Heart left ventricle (tissue), 16 donors: ENCODE results near the gene SEMA4D. TPM values are rescaled to one million over a fixed set of nuclear protein-coding genes. Genes with fewer than 3 reads are reported as not detected.
A peak's percentile ranks its signal among the peaks of the same experiment; 100 is the strongest.

Experiments
- ATAC-seq, 4 donors: fragments of 200-7000 bp; cut with Tn5 transposase; one replicate each; pipeline ENCODE4 v1.9.1; 2020 to 2022; ENCODE audit warnings: moderate library complexity in 4 of 4, mild to moderate bottlenecking in 3 of 4, moderate number of reproducible peaks in 1 of 4
- DNase-seq, 5 donors: peaks; one replicate each; pipeline ENCODE4 v3.0.0-alpha.2; 2020
- H3K27ac ChIP-seq, 12 donors: fragments of 200-600 bp; sonication (generic) in 4 of 12; one replicate each; pipeline versions ENCODE4 v1.5.0 to v1.8.0; 2016 to 2022; ENCODE audit warnings: mild to moderate bottlenecking in 2 of 12
- H3K27me3 ChIP-seq, 9 donors: fragments of 200-600 bp; sonication (generic) in 2 of 9; one replicate each; pipeline versions ENCODE4 v1.5.1 to v1.8.0; 2016 to 2022; ENCODE audit warnings: mild to moderate bottlenecking in 3 of 9
- H3K36me3 ChIP-seq, 9 donors: fragments of 200-600 bp; sonication (generic) in 2 of 9; one replicate each; pipeline versions ENCODE4 v1.5.0 to v1.8.0; 2018 to 2022; ENCODE audit warnings: mild to moderate bottlenecking in 2 of 9
- H3K4me1 ChIP-seq, 12 donors: fragments of 200-600 bp; sonication (generic) in 4 of 12; one replicate each; pipeline versions ENCODE4 v1.5.0 to v1.8.0; 2016 to 2022; ENCODE audit warnings: mild to moderate bottlenecking in 3 of 12
- H3K4me3 ChIP-seq, 12 donors: fragments of 200-600 bp; sonication (generic) in 4 of 12; one replicate each; pipeline versions ENCODE4 v1.5.0 to v1.8.0; 2017 to 2022; ENCODE audit warnings: mild to moderate bottlenecking in 9 of 12, moderate library complexity in 4 of 12
- H3K9me3 ChIP-seq, 12 donors: fragments of 200-600 bp; sonication (generic) in 4 of 12; one replicate each; pipeline versions ENCODE4 v1.5.0 to v1.8.0; 2016 to 2022; ENCODE audit warnings: mild to moderate bottlenecking in 1 of 12
- POLR2A ChIP-seq, 2 donors: fragments of 450-650 bp; IDR thresholded peaks; one replicate each; pipeline ENCODE4 v1.6.1; 2017; ENCODE audit warnings: antibody characterized with exemption in 2 of 2, mild to moderate bottlenecking in 2 of 2, moderate library complexity in 2 of 2
- WGBS, 4 donors: extraction: QIAGEN DNeasy Blood & Tissue Kit in 2 of 4; methylation state at CpG; one replicate each; pipeline versions ENCODE4 v1.1.5 to v1.1.7; 2013 to 2018; 5-methylcytosine and 5-hydroxymethylcytosine counted together
- intact Hi-C, 10 donors: fragments of 100-400 bp; cut with DNase I; formaldehyde crosslinking; loops; one replicate each; pipeline versions ENCODE4 v1.11.1 to v1.14.2; 2022
- polyA plus RNA-seq, 2 donors: library from polyadenylated mRNA; stranded (reverse); fragments of 200-250 nt; gene quantifications; one replicate each; pipeline ENCODE4 v1.2.3, GENCODE V29; 2013
- total RNA-seq, 9 donors: library from RNA; depleted of rRNA in 2 of 9; stranded (reverse); fragments of >200 nt in 2 of 9; fragmentation: NEBNext Ultra II Directional in 3 of 9; extraction: Animal tissue kit (Norgen Biotek cat#: 25700) in 3 of 9; gene quantifications; one replicate each; pipeline versions ENCODE4 v1.1.0 to v1.2.4, GENCODE V29; 2016 to 2023
- TF ChIP-seq, protein P1 (sequence below), 12 donors: fragments of 200-600 bp; sonication (generic) in 4 of 12; IDR thresholded peaks; one replicate each; pipeline versions ENCODE4 v1.5.0 to v1.8.0; 2018 to 2022; ENCODE audit warnings: antibody characterized with exemption in 12 of 12, mild to moderate bottlenecking in 5 of 12
- donor health status: ischemic (EF 13 %, LVEDD 7.1; RV severe dilation, severe dysfunction).
- donor health status: healthy with polysubstance abuse.
- donor health status: DM: no; HTN: yes; CAD: no.
- donor health status: DM: no; HTN: no; CAD: no.
- donor health status: ischemic (EF 25% LVEDD 6.9; RV normal size, moderate dysfunction).
- donor health status: ischemic (EF 25% LVEDD 5.7; RV mildly dilated, moderate dysfunction).
- donor health status: healthy.
- donor health status: DM: yes; HTN: yes; CAD: no.
- donor health status: ischemic (EF 35%, LVEDD 5.7; RV mildly dilated, moderate dysfunction).
- donor health status: nonischemic (EF 11% LVEDD 7.7; RV severe dilation, severe dysfunction).
- donor health status: DM: yes; HTN: yes; CAD: no.
- donor health status: PGD.
- donor health status: ischemic (EF 29% LVEDD 5.4; RV normal size, mild dysfunction).
- donor health status: nonischemic (EF 23%, LVEDD 6.1; RV moderate dilation, normal function).

The SEMA4D gene
- total and polyA plus RNA-seq, 11 donors, result 4.0 to 59.8 (median 20.2) TPM

DNA sequence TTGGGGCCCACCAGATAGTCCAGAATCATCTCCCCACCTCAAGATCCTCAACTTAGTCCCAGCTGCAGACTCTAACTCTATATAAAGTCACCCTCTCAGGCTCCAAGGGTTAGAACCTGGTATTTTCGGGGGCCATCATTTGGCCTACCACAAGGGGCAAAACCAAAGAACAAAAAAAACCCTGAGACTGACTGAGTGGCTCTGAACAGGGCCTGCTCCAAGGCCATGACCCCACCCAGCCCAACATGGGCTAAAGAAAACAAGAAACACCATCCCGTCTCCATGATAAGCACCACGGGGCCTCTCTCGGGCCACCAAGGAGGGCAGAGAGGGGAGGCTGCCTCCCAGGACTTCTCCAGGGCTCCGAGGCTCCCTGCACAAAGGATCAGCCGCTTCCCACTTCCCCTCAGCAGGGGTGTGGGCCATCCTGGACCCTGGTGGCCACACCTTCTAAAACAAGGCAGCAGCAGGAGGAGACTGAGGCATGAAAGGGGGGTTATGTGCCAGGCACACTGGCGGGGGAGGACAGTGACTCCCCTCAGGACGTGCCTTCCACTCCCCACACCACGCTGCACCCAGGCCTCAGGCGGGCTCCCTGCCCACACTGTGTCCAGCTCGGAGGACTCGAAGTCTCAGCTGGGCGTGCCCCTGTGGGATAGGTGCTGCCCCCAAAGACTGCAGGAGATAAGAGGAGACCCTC is 51.5 kb downstream of the SEMA4D start:
- H3K36me3 ChIP-seq, result no peaks in the 10 kb centered on the region
- DNase-seq (peak in 1 of 5 donors; percentile 55), ATAC-seq (no peak)
- intact Hi-C loops, result loop anchor here in 1 of 10 donors (10.0 kb wide), 1 partner anchor 62 kb away; no protein-coding TSS in a partner anchor
- TF ChIP-seq, protein P1, sequence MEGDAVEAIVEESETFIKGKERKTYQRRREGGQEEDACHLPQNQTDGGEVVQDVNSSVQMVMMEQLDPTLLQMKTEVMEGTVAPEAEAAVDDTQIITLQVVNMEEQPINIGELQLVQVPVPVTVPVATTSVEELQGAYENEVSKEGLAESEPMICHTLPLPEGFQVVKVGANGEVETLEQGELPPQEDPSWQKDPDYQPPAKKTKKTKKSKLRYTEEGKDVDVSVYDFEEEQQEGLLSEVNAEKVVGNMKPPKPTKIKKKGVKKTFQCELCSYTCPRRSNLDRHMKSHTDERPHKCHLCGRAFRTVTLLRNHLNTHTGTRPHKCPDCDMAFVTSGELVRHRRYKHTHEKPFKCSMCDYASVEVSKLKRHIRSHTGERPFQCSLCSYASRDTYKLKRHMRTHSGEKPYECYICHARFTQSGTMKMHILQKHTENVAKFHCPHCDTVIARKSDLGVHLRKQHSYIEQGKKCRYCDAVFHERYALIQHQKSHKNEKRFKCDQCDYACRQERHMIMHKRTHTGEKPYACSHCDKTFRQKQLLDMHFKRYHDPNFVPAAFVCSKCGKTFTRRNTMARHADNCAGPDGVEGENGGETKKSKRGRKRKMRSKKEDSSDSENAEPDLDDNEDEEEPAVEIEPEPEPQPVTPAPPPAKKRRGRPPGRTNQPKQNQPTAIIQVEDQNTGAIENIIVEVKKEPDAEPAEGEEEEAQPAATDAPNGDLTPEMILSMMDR (IDR thresholded peaks at IDR 0.05), result peak in 1 of 12 donors; percentile 3
- no peak for TF ChIP-seq POLR2A (IDR thresholded peaks at IDR 0.05)
- no peak overlapping the region for H3K27ac ChIP-seq
- 84 to 92% (median 88%) methylated on average over 8 to 13 of the region's 13 CpGs for WGBS, 4 donors
- H3K4me3 ChIP-seq, result no peak overlapping the region
- no peaks in the 10 kb centered on the region for H3K9me3 ChIP-seq
- no peaks in the 10 kb centered on the region for H3K27me3 ChIP-seq
- H3K4me1 ChIP-seq, result peaks cover 0 to 54% (median 3%) of the 10 kb centered on the region in 12 donors

DNA sequence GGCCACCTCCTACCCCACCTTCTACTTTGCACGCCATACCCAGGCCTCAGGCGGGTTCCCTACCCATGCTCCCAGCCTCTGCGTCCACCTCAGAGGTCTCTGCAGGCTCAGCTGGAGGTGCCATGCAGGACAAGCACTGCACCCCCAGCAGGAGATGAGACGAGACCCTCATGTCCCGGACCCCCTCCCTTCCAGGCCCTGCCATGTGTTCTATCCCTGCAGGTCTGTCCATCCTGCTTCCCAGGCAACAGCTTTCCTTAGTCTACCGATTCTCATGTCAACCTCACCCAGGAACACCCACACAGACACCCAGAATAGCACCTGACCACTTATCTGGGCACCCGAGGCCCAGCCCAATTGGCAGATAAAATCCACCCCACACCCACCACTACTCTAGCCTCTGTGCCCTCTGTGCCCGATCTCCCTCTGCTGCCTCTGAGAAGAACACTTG is 52.1 kb downstream of the SEMA4D start:
- 67 to 79% (median 77%) methylated on average over 4 to 8 of the region's 8 CpGs for WGBS, 4 donors
- Histone ChIP-seq H3K9me3 (no peaks in the 10 kb centered on the region), H3K27ac (no peak overlapping the region), H3K27me3 (no peaks in the 10 kb centered on the region), H3K4me1 (peaks cover 0 to 60% (median 3%) of the 10 kb centered on the region in 12 donors), H3K36me3 (no peaks in the 10 kb centered on the region), H3K4me3 (no peak overlapping the region)
- ATAC-seq (peak; percentile 71 to 75 (median 74)), DNase-seq (peak in 2 of 5 donors; percentile 30 to 66)
- TF ChIP-seq, protein P1 (IDR thresholded peaks at IDR 0.05), result peak in 2 of 12 donors; percentile 10 to 17
- TF ChIP-seq POLR2A (IDR thresholded peaks at IDR 0.05), result no peak
- intact Hi-C loops, result loop anchor here in 1 of 10 donors (10.0 kb wide), 1 partner anchor 61 kb away; no protein-coding TSS in a partner anchor

DNA sequence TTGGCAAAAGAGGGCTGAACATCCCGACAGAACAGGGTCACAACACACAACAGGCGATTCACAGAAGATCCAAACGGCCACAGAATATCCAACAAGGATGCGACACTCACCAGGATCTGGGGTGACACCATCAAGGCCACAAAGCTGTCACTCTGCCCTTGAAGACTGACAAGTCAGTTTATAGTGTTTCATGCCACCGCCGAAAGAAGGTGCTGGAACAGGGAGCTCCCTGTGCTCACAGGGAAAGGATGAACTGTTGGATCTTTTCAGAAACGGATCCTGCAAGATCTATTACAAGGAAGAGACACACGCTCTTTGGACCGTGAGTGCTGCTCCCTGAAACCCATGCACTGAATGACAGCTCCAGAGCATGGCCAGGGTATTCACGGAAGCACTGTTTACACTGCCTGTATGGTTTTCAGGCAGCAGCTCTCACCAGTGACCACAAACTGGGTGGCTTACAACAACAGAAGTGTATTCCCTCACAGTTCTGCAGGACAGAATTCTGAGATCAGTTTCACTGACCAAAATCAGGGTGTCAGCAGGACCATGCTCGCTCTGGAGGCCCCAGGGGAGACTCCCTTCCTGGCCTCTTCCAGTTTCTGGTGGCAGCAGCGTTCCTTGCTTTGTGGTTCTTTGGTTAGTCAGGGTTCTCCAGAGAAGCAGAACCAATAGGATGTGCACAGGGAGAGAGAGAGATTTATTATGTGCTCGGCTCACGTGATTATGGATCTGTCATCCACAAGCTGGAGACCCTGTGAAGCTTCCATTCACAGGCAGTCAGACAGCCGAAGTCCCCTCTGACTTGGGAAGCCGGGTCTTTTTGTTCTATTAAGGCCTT is 52.8 kb downstream of the SEMA4D start:
- H3K27me3 ChIP-seq, result no peaks in the 10 kb centered on the region
- H3K9me3 ChIP-seq, result no peaks in the 10 kb centered on the region
- TF ChIP-seq, protein P1 (IDR thresholded peaks at IDR 0.05), result no peak
- TF ChIP-seq POLR2A (IDR thresholded peaks at IDR 0.05), result no peak
- 85 to 90% (median 86%) methylated on average over 16 of the region's 16 CpGs for WGBS, 4 donors
- H3K4me1 ChIP-seq, result peaks cover 0 to 67% (median 3%) of the 10 kb centered on the region in 12 donors
- no peak for ATAC-seq
- intact Hi-C loops, result loop anchor here in 1 of 10 donors (10.0 kb wide), 1 partner anchor 60 kb away; no protein-coding TSS in a partner anchor
- no peak overlapping the region for H3K4me3 ChIP-seq
- no peaks in the 10 kb centered on the region for H3K36me3 ChIP-seq
- no peak overlapping the region for H3K27ac ChIP-seq
- DNase-seq, result peak in 2 of 5 donors; percentile 7 to 20
